ENCODE data around the gene NUDT9.
"Not testable (repeated sequence)": the region's sequence is repeated elsewhere in the genome, so short reads cannot be mapped to it uniquely, and the experiment has no call there.

Gene NUDT9, protein sequence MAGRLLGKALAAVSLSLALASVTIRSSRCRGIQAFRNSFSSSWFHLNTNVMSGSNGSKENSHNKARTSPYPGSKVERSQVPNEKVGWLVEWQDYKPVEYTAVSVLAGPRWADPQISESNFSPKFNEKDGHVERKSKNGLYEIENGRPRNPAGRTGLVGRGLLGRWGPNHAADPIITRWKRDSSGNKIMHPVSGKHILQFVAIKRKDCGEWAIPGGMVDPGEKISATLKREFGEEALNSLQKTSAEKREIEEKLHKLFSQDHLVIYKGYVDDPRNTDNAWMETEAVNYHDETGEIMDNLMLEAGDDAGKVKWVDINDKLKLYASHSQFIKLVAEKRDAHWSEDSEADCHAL

DNA sequence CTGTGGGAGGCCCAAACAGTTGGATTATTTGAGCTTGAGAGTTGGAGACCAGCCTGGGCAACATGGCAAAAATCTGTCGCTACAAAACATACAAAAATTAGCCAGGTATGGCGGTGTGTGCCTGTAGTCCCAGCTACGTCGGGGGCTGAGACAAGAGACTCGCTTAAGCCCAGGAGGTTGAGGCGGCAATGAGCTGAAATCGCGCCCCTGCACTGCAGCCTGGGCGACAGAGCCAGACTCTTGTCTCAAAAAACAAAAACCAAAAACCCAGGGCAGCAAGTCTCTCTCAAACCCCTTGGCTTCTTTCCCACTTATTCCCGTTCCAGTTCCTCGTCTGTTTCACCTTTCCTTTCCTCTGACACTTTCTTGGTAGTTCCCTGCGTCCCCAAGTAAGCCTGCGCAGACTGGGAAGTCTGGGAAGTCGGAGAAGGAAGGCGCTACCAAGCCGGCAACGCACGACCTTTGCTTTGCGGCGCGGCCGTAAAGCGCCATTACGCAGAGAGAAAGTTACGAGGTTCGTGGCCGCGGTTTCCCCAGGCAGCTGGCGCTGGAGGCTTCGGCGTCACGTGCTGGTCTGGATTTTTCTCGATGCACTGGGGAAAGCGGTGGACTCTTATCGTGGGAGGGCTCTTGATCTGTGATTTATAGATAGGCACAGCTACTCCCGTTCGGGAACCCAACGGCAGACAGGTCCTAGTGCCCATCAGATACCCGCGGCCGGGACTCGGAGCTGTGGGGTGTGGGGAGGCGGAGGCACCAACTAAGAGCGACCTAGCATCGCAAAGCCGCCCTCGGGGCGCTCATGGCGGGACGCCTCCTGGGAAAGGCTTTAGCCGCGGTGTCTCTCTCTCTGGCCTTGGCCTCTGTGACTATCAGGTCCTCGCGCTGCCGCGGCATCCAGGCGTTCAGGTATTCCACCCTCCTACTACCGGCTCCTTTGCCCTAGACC lies at the start of gene NUDT9:
TSS of gene NUDT9 (plus strand) at position 470 of the 949 bp plus-strand sequence. CDS start at position 803, 333 bp downstream.
- DNase-seq: peak; percentile 48

DNA sequence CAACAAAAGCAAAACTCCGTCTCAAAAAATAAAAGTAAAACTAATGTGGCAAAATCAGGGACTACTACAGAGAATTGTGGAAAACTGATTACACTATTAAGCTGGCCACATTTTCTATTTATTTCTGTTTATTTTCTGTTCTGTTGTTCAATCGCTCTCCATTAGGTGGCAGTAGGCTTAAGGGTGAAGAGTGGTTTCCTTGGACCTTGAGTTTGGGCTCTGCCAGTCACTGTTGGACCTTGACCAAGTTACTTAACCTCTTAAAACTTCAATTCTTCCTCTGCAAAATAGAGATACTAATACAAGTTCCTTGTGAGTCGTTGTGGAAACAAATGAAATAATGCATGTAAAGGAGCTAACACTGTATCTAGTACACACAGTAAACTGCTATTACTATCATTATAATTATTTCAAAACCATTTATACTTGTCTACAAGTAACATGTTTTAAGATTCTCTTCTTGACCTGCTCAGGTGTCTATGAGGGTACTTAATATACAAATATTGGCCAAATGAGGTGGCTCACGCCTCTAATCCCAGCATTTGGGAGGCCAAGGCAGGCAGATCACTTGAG lies 46.6 kb upstream of the NUDT9 start:
- DNase-seq: no peak

DNA sequence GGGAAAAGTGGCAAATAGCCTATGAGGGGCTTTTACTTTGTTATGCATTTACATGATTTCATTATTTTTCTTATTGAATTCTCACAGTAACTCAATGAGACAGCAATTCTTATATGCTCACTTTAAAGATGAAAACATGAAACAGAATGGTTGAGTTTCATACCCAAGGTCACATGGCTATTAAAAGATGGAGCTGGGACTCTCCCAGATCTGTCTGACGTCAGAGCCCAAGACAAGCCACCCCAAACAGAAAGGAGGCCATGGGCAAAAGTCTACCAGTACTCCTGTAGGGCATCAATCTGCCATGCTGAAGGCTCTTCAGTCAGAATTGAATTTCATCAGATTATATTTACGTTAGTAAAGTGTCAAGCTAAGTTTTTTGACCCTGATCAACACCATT lies 44.6 kb upstream of the NUDT9 start:
- DNase-seq: no peak

DNA sequence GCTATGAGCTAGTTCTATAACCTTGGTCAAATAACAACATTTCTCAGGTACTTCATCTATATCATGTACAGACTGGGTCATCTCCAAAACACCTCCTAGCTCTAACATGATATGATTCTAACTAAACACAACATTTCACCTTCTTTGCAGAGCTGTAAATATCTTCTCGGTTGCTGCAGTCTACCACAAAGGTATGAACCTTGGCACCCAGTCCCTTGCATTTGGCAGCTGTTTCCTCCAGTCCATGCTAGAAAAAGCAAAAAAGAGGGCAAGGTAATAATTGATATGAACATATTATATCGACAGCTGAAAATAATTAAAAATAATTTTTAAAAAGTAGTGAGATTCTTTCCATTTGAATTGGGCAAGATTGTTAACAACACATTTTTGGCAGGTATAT lies 40.3 kb upstream of the NUDT9 start:
- DNase-seq: no peak

DNA sequence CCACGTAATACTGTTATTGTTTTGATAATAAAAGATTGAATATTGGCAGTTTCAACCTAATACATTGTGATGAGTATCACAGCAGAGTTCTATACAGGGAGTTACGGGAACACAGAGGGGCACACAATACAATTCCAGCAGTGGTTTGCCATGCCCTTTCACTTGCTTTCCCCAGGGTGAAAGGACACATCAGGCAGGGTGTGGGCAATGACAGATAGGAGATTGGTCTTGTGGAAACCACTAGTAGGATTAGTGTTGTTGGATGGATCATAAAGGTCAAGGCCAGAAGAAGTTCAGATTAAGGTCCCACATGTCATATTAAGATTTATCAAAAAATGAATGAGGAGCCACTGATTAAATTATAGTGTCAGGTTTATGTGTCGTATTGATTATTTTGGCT lies 39.4 kb upstream of the NUDT9 start:
- no peak for DNase-seq

DNA sequence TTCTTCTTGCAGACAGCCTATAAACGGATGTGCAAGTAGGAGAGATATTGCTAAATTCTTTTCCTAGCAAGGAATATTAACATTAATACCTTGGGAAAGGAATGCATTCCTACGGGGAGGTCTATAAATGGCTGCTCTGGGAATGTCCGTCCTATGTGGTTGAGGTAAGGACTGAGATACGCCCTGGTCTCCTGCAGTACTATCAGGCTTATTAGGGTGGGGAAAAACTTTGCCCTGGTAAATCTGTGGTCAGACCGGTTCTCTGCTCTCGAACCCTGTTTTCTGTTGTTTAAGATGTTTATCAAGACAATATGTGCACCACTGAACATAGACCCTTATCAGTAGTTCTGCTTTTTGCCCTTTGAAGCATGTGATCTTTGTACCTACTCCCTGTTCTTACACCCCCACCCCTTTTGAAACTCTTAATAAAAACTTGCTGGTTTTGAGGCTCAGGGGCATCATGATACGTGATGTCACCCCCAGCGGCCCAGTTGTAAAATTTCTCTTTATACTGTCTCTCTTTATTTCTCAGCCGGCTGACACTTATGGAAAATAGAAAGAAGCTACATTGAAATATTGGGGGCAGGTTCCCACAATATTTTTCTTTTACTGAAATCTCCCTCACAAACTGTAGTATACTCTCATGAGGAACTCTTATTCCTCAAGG lies 37.8 kb upstream of the NUDT9 start:
- DNase-seq: not testable (repeated sequence)

DNA sequence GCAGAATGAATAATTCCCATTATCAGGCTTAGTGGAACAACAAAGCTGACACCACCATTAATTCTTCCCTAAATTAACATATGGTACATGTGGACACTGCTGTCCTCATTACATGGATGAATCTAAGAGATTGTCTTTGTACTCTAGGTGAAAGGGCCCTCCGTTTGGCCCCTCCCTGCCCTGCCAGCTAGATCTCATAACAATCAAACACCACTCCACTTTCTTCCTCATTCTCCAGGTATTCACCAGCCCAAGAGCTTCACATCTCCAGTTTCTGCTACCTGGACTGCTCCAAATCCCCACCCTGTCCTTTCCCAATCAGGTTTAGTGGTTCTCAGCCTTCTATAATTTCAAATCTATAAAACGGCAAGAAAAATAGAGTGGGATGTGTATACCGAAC lies 35.1 kb upstream of the NUDT9 start:
- no peak for DNase-seq

DNA sequence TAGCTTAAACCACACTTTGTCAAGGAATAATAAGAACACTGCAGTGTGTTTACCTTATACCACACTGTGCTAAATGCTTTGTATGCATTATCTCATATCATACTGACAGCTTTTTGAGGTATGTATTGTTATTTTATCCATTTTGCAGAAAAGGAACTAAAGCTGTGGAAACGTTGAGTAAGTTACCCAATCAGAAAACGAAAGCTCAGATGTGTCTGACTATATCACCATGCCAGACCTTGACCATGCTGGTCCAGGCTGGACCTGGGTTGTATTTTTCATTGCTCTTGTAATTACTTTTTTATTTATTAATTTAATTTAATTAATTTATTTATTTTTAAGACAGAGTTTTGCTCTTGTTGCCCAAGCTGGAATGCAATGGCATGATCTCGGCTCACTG lies 33.5 kb upstream of the NUDT9 start:
- no peak for DNase-seq

DNA sequence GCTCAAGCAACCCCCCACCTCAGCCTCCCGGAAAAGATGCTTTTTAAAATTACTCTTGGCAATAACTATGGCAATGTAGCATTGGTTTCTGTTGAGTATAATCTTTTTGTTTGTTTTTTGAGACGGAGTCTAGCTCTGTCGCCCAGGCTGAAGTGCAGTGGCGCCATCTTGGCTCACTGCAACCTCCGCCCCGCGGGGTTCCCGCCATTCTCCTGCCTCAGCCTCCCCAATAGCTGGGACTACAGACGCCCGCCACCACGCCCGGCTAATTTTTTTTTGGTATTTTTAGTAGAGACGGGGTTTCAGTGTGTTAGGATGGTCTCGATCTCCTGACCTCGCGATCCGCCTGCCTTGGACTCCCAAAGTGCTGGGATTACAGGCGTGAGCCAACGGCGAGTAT lies 32.3 kb upstream of the NUDT9 start:
- DNase-seq: not testable (repeated sequence)

DNA sequence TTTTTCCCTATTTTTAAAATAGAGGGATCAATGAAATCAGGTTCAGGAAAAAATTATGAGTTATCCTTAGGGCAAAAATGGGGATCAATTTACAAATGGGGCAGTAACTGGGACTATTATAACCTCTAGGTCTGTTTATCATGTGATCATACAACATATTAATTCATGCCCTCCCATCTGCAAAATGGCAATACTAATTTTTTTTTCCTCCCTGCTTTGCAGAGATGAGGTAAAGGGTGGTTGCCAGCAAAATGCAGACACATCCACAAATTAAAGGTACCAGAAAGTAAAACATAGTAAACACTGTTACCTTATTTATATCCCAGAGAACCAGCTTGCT lies 31.9 kb upstream of the NUDT9 start:
- no peak for DNase-seq

DNA sequence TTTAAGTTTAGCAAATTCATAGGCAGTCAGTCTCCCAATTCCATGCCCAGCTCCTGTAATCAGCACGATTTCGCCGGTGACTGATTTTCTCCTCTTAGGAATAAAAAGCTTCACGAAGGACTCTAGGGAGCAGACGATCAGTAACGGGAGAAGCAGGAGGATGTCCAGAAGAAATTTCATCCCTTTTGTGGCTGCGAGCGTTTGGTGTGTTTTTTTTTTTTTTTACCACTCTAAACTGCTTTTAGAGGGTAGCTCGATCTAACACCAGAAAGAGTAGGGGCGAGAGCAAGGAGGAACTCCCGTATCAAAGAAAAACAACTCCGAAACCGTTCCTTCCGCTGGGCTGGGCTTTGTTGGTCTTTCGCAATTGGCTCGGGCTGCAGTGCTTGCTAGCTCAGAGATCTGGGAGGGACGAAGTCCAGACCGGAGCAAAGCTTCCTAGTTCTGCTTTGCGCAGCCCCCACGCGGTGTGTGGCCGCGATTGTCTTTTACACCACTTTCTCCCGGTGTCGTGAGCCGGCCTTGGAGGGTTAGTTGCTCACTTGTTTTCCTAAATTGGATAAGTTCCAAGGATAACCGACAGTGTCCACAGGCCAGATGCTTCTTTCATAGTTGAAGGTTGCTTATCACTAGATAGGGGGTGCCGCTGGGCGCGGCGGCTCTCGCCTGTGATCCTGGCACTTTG lies 31.3 kb upstream of the NUDT9 start, which contains the start of gene HSD17B11:
TSS of gene HSD17B11 (minus strand) at position 298 of the 685 bp plus-strand sequence. CDS start at position 180, 118 bp downstream.
- DNase-seq: peak; percentile 31

DNA sequence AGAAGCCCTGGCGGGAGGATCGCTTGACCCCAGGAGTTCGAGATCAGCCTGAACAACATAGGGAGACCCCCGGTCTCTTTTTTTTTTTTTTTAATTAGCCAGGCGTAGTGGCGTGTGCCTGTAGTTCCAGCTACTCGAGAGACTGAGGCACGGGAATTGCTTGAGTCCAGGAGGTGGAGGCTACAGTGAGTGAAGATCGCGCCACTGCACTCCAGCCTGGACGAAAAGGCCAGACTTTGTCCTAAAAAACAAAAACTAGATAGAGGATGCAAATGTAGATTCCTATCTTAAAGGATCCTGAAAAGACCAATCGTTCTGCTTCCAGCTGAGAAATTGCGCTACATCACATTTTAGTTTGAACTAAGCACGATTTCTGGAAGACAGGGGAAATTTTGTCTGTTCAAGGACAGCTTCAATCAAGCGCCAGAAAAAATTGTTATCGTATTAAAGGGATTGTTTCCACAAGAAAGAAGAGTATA lies 30.8 kb upstream of the NUDT9 start:
- no peak for DNase-seq

DNA sequence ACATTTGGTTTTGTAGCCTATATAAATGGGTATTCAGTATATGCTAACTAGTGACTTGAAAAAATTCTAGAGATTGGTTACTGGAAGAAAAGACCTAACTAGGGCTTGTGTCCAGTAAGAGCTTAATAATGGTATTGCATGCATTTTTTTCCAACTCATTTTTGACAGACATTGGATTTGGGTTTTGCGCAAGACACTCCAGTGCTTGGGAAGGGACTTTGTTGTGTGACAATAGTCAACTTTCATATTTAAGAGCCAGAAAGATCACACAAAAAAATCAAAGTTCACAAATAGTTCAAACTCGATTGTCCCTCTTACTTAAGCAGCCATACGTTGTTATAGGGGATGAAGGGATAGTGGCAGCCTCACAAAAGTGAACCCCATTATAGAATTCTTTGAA lies 30.2 kb upstream of the NUDT9 start:
- no peak for DNase-seq

DNA sequence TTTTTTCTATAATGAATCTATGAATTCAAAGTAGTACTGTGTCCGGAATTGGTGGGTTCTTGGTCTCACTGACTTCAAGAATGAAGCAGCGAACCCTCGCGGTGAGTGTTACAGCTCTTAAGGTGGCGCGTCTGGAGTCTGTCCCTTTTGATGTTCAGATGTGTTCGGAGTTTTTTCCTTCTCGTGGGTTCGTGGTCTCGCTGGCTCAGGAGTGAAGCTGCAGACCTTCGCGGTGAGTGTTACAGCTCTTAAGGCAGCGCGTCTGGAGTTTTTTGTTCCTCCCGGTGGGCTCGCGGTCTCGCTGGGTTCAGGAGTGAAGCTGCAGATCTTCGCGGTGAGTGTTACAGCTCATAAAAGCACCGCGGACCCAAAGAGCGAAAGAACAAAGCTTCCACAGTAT lies 27.3 kb upstream of the NUDT9 start:
- DNase-seq: not testable (repeated sequence)

DNA sequence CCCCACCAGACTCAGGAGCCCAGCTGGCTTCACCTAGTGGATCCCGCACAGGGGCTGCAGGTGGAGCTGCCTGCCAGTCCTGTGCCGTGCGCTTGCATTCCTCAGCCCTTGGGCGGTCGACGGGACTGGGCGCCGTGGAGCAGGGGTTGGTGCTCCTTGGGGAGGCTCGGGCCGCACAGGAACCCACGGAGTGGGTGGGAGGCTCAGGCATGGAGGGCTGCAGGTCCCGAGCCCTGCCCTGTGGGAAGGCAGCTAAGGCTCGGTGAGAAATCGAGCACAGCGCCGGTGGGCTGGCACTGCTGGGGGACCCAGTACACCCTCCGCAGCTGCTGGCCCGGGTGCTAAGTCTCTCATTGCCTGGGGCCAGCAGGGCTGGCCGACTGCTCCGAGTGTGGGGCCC lies 26.5 kb upstream of the NUDT9 start:
- DNase-seq: not testable (repeated sequence)

DNA sequence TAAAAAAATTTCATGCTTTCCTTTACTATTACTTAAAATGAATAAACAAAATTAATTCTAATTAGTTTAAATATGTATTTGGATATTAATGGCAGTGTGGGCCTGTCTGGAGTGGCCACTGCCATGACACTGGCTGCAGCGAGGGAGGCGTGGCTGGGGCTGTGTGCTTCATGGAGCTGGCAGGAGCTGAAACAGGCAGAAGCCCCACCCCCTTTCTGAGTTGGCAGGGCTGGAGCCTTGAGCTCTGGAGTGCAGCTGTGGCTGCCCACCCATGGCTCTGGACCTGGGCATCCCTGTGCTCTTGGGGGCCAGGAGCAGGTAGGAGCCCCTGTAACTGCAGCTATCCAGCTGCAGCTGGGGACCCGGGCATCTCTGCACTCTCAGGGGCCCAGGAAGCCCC lies 23.2 kb upstream of the NUDT9 start:
- no peak for DNase-seq

DNA sequence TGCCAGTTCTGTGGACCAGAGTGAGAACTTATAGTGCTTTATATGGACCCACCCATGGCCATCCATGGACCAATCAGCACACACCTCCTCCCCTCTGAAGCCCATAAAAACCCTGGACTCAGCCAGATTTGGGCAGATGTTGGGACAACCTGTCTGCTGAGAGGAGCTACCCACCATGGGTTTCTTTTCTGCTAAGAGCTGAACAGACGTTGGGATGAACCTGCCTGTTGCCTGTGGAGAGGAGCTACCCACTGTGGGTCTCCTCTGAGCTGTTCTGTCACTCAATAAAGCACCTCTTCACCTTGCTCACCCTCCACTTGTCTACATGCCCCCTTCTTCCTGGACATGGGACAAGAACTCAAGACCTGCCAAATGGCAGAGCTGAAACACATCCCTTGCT lies 22.4 kb upstream of the NUDT9 start:
- DNase-seq: no peak

DNA sequence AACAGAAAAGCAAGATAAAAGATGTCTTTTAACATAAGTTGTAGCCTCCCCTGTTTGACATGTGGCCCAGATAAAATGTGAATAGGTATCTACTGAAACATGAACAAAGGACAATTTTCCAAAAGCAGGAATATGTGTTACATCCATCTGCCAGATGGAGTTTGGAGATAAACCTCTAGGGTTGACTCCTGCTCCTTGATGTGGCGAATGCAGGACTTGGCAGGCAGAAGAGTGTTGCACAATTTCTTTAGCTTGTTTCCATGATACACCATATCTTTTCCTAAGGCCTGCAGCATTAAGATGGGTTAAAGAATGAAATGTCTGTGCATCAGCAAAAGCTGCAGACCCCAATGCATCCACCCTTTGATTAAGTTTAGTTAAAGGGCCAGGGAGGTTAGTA lies 18.6 kb upstream of the NUDT9 start:
- DNase-seq: not testable (repeated sequence)

DNA sequence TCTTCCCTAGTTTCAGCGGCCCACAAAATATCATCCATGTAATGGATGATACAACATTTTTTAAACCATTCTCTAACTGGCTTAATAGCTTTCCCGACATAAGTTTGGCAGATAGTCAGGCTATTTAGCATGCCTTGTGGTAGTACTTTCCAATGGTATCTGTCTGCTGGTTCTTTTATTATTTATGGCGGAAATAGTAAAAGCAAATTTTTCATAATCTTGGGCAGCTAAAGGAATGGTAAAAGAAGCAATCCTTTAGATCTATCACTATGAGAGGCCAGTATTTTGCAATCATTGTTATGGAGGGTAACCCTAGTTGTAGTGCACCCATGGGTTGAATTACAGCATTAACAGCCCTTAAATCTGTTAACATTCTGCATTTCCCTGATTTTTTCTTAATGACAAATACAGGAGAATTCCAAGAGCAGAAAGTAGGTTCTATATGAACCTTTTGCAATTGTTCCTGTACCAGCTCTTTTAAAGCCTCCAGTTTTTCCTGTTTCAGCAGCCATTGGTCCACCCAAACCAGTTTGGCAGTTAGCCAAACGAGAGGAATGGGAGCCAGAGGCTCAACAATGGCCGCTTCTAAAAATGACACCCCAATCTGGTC lies 17.1 kb upstream of the NUDT9 start:
- DNase-seq: no peak

DNA sequence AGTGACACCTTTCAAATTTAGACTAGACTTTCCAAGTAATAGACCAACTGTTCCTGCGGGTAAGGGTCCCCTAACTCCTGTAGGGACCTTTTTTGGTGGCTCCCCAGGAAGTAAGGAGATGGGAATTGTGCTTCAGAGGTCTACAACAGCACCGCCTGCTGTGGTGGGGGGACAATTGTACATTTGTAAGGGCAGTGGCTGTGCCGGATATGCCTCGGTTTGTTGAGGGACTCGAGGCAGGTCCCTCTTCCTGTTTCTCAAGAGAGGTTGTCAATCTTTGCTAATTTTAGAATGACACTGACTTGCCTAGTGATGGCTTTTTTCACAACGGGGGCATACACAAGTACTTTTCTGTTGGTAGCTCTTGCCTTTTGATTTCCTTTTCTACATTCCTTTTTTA lies 15.9 kb upstream of the NUDT9 start:
- no peak for DNase-seq

DNA sequence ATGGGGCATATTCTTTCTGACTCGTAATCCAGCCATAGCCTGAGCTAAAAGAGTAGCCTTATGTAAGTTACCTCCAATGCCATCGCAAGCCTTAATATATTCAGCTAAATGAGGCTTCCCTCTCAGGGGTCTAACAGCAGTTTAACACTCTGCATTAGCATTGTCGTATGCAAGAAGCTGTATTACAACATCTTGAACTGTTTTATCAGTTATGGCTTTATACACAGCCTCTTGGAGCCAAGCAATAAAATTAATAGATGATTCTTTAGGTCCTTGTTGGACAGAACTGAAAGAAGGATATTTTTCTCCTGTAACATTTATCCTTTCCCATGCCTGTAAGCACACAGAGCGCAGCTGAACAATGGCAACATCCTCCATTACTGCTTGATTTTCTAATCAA lies 15.5 kb upstream of the NUDT9 start:
- not testable (repeated sequence) for DNase-seq

DNA sequence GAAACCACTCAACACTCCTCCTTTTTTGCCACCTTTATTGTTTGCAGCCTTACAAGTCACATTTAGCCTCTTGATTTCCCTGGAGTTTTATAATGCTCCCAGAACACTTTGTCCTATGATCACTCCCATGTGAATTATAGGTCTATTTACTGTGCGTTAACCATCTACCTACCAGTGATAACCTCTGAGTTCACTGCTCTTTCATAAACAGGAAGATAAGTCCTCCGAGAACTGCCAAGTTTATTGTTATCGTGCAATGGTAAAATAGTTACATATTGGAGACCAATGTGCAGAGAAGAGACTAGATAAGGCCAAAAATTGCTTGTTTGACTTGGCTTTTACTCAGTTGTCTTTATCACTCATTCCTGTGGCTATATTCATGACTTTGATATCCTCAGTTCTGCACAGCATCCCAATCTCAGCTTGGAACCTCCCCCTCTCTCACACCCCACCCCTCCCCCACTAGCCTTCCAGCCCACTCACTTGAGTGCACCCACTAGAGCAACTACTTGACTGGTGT lies 12.9 kb upstream of the NUDT9 start:
- no peak for DNase-seq
